HG03442 (cell line): Measurements from ENCODE around the gene OR2T34.
A peak's percentile ranks its signal among the peaks of the same experiment; 100 is the strongest.
"Not testable (repeated sequence)": the region's sequence is repeated elsewhere in the genome, so short reads cannot be mapped to it uniquely, and the experiment has no call there.

Experiments
- ATAC-seq: cut with Tn5 transposase; IDR thresholded peaks from one replicate; pipeline ENCODE4 v1.9.1; 2021; ENCODE audit warnings: mild to moderate bottlenecking, moderate library complexity; ENCODE audit not compliant: unreplicated experiment

OR2T34 gene

GRCh38 chr1:248565530-248566373 is 8.8 kb downstream of the OR2T34 start:
- peak; percentile 80 for ATAC-seq

- not testable (repeated sequence) for ATAC-seq
These were observed 11.9 kb downstream of the OR2T34 start, which contains the start of gene OR2T29 for GRCh38 chr1:248562672-248563071. OR2T29 (minus strand) TSS chr1:248562772; CDS start chr1:248559491, 3,281 bp downstream.

GRCh38 chr1:248551027-248551426 is 23.5 kb downstream of the OR2T34 start:
- not testable (repeated sequence) for ATAC-seq

GRCh38 chr1:248547383-248547782 is 27.2 kb downstream of the OR2T34 start:
- not testable (repeated sequence) for ATAC-seq

GRCh38 chr1:248537449-248537848 is 37.1 kb downstream of the OR2T34 start:
- peak; percentile 53 for ATAC-seq
